HepG2 (cell line): Measurements from ENCODE around the gene VPS11. TPM values are rescaled to one million over a fixed set of nuclear protein-coding genes. Genes with fewer than 3 reads are reported as not detected.

Experiments
- ATF4 ChIP-seq, 2 experiments: fragments of 450-650 bp in 1 of 2; sonication (generic) in 1 of 2; formaldehyde crosslinking; IDR thresholded peaks; 2 replicates each; pipeline versions ENCODE4 v1.5.0 to v1.8.0; 2020 to 2022; ENCODE audit warnings: mild to moderate bottlenecking in 1 of 2, missing genetic modification reagents in 1 of 2
- JARID2 ChIP-seq: sonication (generic); formaldehyde crosslinking; IDR thresholded peaks from 2 replicates; pipeline ENCODE4 v1.8.1; 2023; ENCODE audit warnings: missing genetic modification reagents, inconsistent platforms; ENCODE audit not compliant: insufficient replicate concordance
- KLF9 ChIP-seq: IDR thresholded peaks from 2 replicates; pipeline ENCODE4 v1.6.1; 2016; ENCODE audit warnings: low read depth
- MYC ChIP-seq: sonication (generic); formaldehyde crosslinking; IDR thresholded peaks from 2 replicates; pipeline ENCODE4 v1.9.0; 2021; ENCODE audit warnings: missing genetic modification reagents, borderline replicate concordance
- NCOA2 ChIP-seq: sonication (generic); formaldehyde crosslinking; IDR thresholded peaks from 2 replicates; pipeline ENCODE4 v1.8.0; 2022; ENCODE audit warnings: inconsistent platforms
- RBM39 ChIP-seq: fragments of 200-400 bp; formaldehyde crosslinking; IDR thresholded peaks from one replicate; pipeline ENCODE4 v1.6.1; 2018; ENCODE audit warnings: antibody characterized with exemption, mild to moderate bottlenecking, low read depth, low read length; ENCODE audit not compliant: poor library complexity, severe bottlenecking
- SETDB1 ChIP-seq: sonication (generic); formaldehyde crosslinking; IDR thresholded peaks from 2 replicates; pipeline ENCODE4 v1.5.1; 2020; ENCODE audit warnings: missing genetic modification reagents, mild to moderate bottlenecking, borderline replicate concordance
- SIX1 ChIP-seq: sonication (generic); formaldehyde crosslinking; IDR thresholded peaks from 2 replicates; pipeline ENCODE4 v1.4.0; 2020; ENCODE audit warnings: missing genetic modification reagents, borderline replicate concordance
- SKIL ChIP-seq: sonication (generic); formaldehyde crosslinking; IDR thresholded peaks from 2 replicates; pipeline ENCODE4 v1.8.0; 2022; ENCODE audit warnings: missing genetic modification reagents, mild to moderate bottlenecking, moderate library complexity, borderline replicate concordance
- TGIF2 ChIP-seq: IDR thresholded peaks from 2 replicates; pipeline ENCODE4 v1.6.1; 2016; ENCODE audit warnings: control low read depth, missing compliant biosample characterization
- ZBTB7A ChIP-seq: sonication (generic); formaldehyde crosslinking; IDR thresholded peaks from 2 replicates; pipeline ENCODE4 v1.8.0; 2022; ENCODE audit warnings: mild to moderate bottlenecking, missing genetic modification reagents
- ZGPAT ChIP-seq: IDR thresholded peaks from 2 replicates; pipeline ENCODE4 v1.6.1; 2016; ENCODE audit warnings: mild to moderate bottlenecking
- ZNF225 ChIP-seq: sonication (generic); formaldehyde crosslinking; IDR thresholded peaks from 2 replicates; pipeline ENCODE4 v1.4.0; 2020; ENCODE audit warnings: mild to moderate bottlenecking, missing genetic modification reagents
- ZNF609 ChIP-seq: sonication (generic); formaldehyde crosslinking; IDR thresholded peaks from 2 replicates; pipeline ENCODE4 v1.4.0; 2020; ENCODE audit warnings: mild to moderate bottlenecking, missing genetic modification reagents, borderline replicate concordance
- ZNF878 ChIP-seq: sonication (generic); formaldehyde crosslinking; IDR thresholded peaks from 2 replicates; pipeline ENCODE4 v1.8.1; 2023; ENCODE audit warnings: mild to moderate bottlenecking, missing genetic modification reagents, moderate library complexity
- ZSCAN9 ChIP-seq: IDR thresholded peaks from 2 replicates; pipeline ENCODE4 v1.6.1; 2016; ENCODE audit warnings: borderline replicate concordance
- polyA plus RNA-seq, 8 experiments: library from polyadenylated mRNA; depleted of rRNA in 3 of 8; stranded (reverse) in 7 of 8; unstranded in 1 of 8; fragments of >200 nt; fragmentation: Illumina TruSeq in 4 of 8; extraction: Trizol in 4 of 8; gene quantifications; 2 replicates each; pipeline versions ENCODE4 v1.2.1 to v1.2.3, GENCODE V29; 2011 to 2016; ENCODE audit warnings: low read depth in 4 of 8, missing spikeins in 1 of 8, mixed read lengths in 1 of 8; ENCODE audit not compliant: insufficient read depth in 1 of 8
- total RNA-seq, 5 experiments: library from RNA; depleted of rRNA; stranded (reverse); fragments of >200 nt; fragmentation: Illumina TruSeq; extraction: Trizol; gene quantifications; 2 replicates each; pipeline ENCODE4 v1.2.3, GENCODE V29; 2016; ENCODE audit warnings: low read depth in 1 of 5
- TF ChIP-seq, protein P1 (sequence below): sonication (generic); formaldehyde crosslinking; conservative IDR thresholded peaks from 2 replicates; pipeline ENCODE4 v1.4.0; 2020; ENCODE audit warnings: missing genetic modification reagents

The VPS11 gene
- total and polyA plus RNA-seq, 2 of the 13 experiments (the other 11 are each of a cell fraction or from before 2014, with no cell fraction given): 13.7 to 21.6 TPM

DNA sequence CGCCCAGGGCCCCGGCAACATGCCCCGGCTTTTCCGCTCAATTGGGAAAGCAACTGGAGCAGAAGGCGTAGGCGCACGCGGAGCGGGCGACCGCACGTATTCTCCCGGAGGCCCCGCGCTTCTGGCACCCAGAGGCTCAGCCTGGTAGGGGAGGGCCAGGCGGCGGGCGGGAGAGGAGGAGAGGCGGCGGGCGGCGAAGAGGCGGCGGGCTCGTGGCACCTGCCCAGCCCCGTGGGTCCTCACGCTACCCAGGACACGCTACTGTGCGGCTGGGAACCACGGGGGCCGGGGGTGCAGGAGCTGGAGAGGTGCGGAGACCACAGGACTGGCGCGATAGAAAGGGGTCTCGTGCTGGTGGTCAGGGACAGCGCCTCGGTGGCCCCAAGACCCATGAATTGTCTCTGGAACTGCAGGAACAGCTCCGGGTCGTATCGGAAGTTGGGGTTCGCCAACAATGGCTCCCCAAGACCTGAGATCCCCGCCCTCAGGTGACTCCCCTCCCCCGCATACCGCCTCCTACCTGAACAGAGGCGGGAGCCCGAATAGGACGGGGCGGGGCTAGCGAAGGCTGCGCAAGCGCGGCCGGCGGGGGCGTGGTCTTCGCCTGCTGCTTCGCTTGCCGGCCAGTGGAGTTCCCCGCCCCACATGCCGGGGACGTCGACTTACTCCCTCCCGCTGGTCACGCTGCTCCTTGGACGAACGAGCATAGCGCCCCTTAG, 37.1 kb upstream of the VPS11 start, which contains the start of gene SLC37A4 (continued):
- TF ChIP-seq ZSCAN9 (CRISPR knock-in tag): peak; percentile 91
- TF ChIP-seq NCOA2 (CRISPR knock-in tag): peak; percentile 54
- TF ChIP-seq KLF9 (CRISPR knock-in tag): peak; percentile 97
- TF ChIP-seq ZNF609 (CRISPR knock-in tag): peak; percentile 67
- TF ChIP-seq, protein P1, sequence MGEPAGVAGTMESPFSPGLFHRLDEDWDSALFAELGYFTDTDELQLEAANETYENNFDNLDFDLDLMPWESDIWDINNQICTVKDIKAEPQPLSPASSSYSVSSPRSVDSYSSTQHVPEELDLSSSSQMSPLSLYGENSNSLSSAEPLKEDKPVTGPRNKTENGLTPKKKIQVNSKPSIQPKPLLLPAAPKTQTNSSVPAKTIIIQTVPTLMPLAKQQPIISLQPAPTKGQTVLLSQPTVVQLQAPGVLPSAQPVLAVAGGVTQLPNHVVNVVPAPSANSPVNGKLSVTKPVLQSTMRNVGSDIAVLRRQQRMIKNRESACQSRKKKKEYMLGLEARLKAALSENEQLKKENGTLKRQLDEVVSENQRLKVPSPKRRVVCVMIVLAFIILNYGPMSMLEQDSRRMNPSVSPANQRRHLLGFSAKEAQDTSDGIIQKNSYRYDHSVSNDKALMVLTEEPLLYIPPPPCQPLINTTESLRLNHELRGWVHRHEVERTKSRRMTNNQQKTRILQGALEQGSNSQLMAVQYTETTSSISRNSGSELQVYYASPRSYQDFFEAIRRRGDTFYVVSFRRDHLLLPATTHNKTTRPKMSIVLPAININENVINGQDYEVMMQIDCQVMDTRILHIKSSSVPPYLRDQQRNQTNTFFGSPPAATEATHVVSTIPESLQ (CRISPR knock-in tag): peak; percentile 89; the same call in 1 of the 2 replicates
- peak; percentile 85 for TF ChIP-seq ZNF225 (CRISPR knock-in tag)
- peak; percentile 73 for TF ChIP-seq ZBTB7A
- TF ChIP-seq ZGPAT (CRISPR knock-in tag): peak; percentile 69
- TF ChIP-seq TGIF2 (CRISPR knock-in tag): peak; percentile 78; the same call in 1 of the 2 replicates
- no peak for TF ChIP-seq JARID2
- TF ChIP-seq ATF4 (CRISPR knock-in tag; IDR thresholded peaks at IDR 0.05): peak in 1 of 2 experiments; percentile 68; a peak in 1 of 4 replicates
- peak; percentile 66 for TF ChIP-seq RBM39
- TF ChIP-seq ZNF878 (CRISPR knock-in tag): peak; percentile 84; the same call in 1 of the 2 replicates
- TF ChIP-seq SIX1: peak; percentile 50; the same call in 1 of the 2 replicates
- no peak for TF ChIP-seq SKIL (CRISPR knock-in tag)
- peak; percentile 89 for TF ChIP-seq MYC
- 0 out of 2 replicates have a peak, but pooled peaks have one; percentile 35 for TF ChIP-seq SETDB1 (CRISPR knock-in tag)
